CD4-positive, alpha-beta T cell treated with Interleukin-10 for 1 hour (primary cell): ENCODE results near the gene CIBAR2.
"Not testable (repeated sequence)": the region's sequence is repeated elsewhere in the genome, so short reads cannot be mapped to it uniquely, and the experiment has no call there.

Experiments
- DNase-seq: peaks from one replicate; pipeline ENCODE4 v3.0.0-alpha.2; 2020

CIBAR2 gene

GRCh38 chr16:85057212-85057889 lies 54.9 kb downstream of the CIBAR2 start:
- DNase-seq, result no peak

GRCh38 chr16:85056211-85056748 lies 56.0 kb downstream of the CIBAR2 start:
- peak; percentile 11 for DNase-seq

DNA sequence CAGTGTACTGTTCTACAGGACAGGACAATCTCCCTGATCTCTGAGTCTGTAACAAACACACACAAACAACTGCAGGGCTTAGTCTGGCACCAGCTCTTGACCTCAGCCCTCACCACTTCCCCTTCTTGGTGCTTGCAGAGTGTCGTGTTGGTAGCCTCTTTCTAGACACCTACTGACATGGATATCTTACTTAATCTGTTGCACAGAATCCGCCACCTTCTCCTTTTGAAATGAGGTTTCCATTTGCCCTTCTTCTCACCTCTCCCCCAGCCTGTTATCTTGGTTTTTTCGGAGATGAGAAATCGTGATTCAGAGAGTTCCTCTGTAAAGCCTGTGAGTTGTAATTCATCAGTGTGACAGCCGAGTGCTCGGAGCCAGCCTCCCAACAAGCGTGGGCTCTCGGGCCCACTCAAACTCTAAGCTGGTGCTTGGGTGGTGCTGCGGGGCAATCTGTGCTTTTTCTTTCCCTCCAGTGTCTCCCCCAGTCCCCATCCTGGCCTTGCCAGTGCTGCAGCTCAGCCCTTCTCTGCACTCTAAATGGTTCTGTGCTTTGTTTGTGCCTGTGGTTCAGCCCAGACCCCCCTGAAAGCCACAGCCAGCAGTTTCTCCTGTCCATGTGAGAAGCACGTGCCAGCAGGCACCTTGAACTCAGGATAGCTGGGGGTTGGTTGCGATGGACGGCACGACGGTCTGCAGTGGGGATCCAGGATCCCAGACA lies 56.6 kb downstream of the CIBAR2 start:
- peak; percentile 85 for DNase-seq

DNA sequence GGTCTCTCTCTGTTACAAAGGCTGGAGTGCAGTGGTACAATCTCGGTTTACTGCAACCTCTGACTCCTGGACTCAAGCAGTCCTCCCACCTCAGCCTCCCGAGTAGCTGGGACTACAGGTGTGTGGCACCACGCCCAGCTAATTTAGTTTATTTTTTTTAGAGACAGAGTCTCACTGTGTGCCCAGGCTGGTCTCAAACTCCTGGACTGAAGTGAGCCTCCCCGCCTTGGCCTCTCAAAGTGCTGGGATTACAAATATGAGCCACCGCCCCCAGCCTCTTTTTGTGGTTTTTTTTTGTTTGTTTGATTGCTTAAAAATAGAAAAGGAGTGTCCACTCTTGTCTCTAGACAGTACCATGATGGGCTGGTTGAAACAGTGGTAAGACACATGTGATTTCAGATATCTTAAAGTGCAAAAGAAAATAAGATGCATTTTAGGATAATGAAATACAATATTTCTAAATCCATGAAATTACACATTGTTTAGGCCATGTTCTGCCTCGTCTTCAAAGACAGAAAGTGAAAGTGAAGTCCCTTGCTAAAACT lies 57.3 kb downstream of the CIBAR2 start:
- DNase-seq, result no peak

DNA sequence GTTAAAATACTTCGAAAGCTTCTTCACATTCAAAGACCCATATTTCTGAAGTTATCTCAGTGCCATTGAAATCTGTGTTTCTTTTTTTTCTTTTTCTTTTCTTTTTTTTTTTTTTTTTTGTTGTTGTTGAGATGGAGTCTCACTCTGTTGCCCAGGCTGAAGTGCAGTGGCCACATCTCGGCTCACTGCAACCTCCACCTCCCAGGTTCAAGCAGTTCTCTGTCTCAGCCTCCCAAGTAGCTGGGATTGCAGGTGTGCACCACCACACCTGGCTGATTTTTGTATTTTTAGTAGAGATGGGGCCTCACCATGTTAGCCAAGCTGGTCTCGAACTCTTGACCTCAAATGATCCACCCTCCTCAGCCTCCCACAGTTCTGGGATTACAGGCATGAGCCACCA lies 58.0 kb downstream of the CIBAR2 start:
- not testable (repeated sequence) for DNase-seq

DNA sequence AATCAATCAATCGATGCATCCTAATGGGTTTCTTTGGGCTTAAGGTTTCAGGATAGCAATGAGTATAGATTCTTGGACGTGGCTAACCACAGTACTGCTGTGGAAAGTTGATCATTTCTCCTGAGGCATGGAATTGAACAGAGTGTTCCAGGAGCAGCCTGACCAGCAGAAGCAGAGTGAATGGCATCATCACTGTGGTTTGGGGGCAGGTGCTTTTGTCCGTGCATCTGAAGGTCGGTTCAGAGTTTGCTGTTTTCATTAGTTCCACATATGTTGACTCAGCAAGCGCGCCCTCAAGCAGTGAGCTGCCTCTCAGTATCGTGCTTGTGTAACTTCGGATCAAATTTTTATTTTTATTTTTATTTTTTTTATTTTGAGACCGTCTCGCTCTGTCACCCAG lies 59.7 kb downstream of the CIBAR2 start:
- no peak for DNase-seq

DNA sequence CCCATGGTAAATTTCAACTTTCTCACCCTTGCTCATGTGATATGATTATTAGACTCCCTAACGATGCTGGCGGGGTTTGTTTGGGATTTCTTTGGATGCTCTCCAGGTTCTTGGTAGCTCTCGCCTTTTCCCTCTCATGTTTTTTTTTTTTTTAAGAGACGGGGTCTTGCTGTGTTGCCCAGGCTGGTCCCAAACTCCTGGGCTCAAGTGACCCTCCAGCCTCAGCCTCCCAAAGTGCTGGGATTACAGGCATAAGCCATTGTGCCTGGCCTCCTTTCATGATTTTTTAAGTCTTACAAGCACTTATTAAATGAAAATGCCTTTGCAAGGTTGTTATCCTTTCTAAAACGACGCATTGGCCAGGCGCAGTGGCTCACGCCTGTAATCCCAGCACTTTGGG lies 60.6 kb downstream of the CIBAR2 start:
- DNase-seq, result no peak

GRCh38 chr16:85051067-85051581 lies 61.1 kb downstream of the CIBAR2 start:
- no peak for DNase-seq

DNA sequence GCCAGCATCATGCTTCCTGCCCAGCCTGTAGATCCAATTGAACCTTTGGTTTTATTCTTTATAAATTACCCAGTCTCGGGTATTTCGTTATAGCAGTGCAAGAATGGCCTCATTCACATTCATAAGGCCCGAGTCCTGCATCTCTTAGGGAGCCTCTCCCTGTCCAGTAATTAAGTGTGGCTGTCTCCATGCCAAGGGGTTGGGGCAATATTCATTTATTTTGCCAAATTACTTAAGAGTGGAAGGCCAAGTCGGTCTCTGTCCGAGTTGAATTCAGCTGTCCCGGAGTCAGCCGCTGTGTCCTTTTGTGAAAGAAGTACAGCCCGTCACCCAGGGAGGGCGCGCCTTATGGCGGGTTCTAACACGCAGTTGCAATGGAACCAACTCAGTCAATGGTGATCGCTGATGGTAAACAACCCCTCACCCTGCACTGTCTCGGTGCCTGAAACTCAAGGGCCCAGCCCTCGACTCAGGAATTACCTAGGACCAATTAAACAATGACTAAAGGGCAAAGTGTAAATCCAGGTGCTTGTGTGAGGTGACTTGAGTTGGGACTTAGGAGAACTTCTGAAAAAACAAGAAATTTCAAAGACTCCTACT lies 62.5 kb downstream of the CIBAR2 start:
- DNase-seq, result no peak

- no peak for DNase-seq
These were observed 63.2 kb downstream of the CIBAR2 start for GRCh38 chr16:85048921-85049562.
